Epithelial cell of alveolus of lung (primary cell): ENCODE results near the gene CTAG2. TPM values are rescaled to one million over a fixed set of nuclear protein-coding genes. Genes with fewer than 3 reads are reported as not detected.

Experiments used
- total RNA-seq: library from RNA; depleted of rRNA; stranded (reverse); fragments of >200 nt; gene quantifications from 2 replicates; pipeline ENCODE4 v1.2.1, GENCODE V29; 2015

CTAG2 gene
- total RNA-seq = not detected in 2 replicates

GRCh38 chrX:154653413-154653812 is at the start of gene CTAG2:
TSS of gene CTAG2 (minus strand) at chrX:154653579. CDS start at chrX:154653515, 64 bp downstream.

GRCh38 chrX:154619182-154619581 is 34.2 kb downstream of the CTAG2 start, which contains the start of gene CTAG1B:
TSS of gene CTAG1B (minus strand) at chrX:154619282. CDS start at chrX:154619218, 64 bp downstream.

Other genes with a start within 250 kb of the CTAG2 start
- gene DNASE1L1, start 244.3 kb downstream of the CTAG2 start, total RNA-seq = 47.1 and 58.0 TPM in 2 replicates
- 15.8 and 28.1 TPM in 2 replicates for gene TAFAZZIN, start 242.0 kb downstream of the CTAG2 start, total RNA-seq
- gene ATP6AP1, start 224.9 kb downstream of the CTAG2 start, total RNA-seq = 46.5 and 60.7 TPM in 2 replicates
- gene GDI1, start 216.4 kb downstream of the CTAG2 start, total RNA-seq = 77.9 and 123 TPM in 2 replicates
- 40.3 and 53.5 TPM in 2 replicates for gene FAM50A, start 209.4 kb downstream of the CTAG2 start, total RNA-seq
- 7.2 and 14.2 TPM in 2 replicates for gene PLXNA3, start 195.3 kb downstream of the CTAG2 start, total RNA-seq
- gene LAGE3, start 174.3 kb downstream of the CTAG2 start, total RNA-seq = 22.4 and 30.4 TPM in 2 replicates
- gene UBL4A, start 167.0 kb downstream of the CTAG2 start, total RNA-seq = 42.8 and 49.4 TPM in 2 replicates
- 29.9 and 37.5 TPM in 2 replicates for gene SLC10A3, start 162.9 kb downstream of the CTAG2 start, total RNA-seq
- 33.1 and 37.7 TPM in 2 replicates for gene FAM3A, start 137.3 kb downstream of the CTAG2 start, total RNA-seq
- gene G6PD, start 106.7 kb downstream of the CTAG2 start, total RNA-seq = 172 and 216 TPM in 2 replicates
- gene IKBKG, start 106.0 kb downstream of the CTAG2 start, total RNA-seq = 29.2 and 58.2 TPM in 2 replicates
- not detected in 2 replicates for gene CTAG1A, start 68.4 kb downstream of the CTAG2 start, total RNA-seq
- not detected in 2 replicates for gene CTAG1B, start 34.3 kb downstream of the CTAG2 start, total RNA-seq
- gene GAB3, start 97.5 kb upstream of the CTAG2 start, total RNA-seq = 0.40 and 1.9 TPM in 2 replicates
- 15.6 and 29.2 TPM in 2 replicates for gene DKC1, start 109.3 kb upstream of the CTAG2 start, total RNA-seq
- gene MPP1, start 151.9 kb upstream of the CTAG2 start, total RNA-seq = 25.0 and 26.8 TPM in 2 replicates
- gene SMIM9, start 181.1 kb upstream of the CTAG2 start, total RNA-seq = not detected in 2 replicates
- 10.3 and 10.7 TPM in 2 replicates for gene F8A1, start 232.8 kb upstream of the CTAG2 start, total RNA-seq